H1 (cell line): Measurements from ENCODE around the gene IMP3.

Source experiments
- BACH1 ChIP-seq: IDR thresholded peaks from 2 replicates; pipeline ENCODE4 v1.6.1; 2012; ENCODE audit warnings: low read length, improper control_type of control experiment
- CEBPB ChIP-seq: IDR thresholded peaks from 2 replicates; pipeline ENCODE4 v1.6.1; 2012; ENCODE audit warnings: low read depth, low read length
- CHD2 ChIP-seq: IDR thresholded peaks from 2 replicates; pipeline ENCODE4 v1.6.1; 2012; ENCODE audit warnings: low read length, improper control_type of control experiment
- CTCF ChIP-seq, 3 experiments: IDR thresholded peaks; 1 replicate in 2 of 3; 2 replicates in 1 of 3; pipeline versions ENCODE4 v1.5.1 to v1.6.1; 2011; ENCODE audit warnings: low read length in 3 of 3, mild to moderate bottlenecking in 3 of 3, inconsistent platforms in 2 of 3, low read depth in 1 of 3, moderate library complexity in 1 of 3; ENCODE audit not compliant: insufficient read depth in 1 of 3; ENCODE audit errors: control extremely low read depth in 1 of 3
- EZH2 ChIP-seq: fragments of 200-600 bp; sonication (generic); IDR thresholded peaks from 2 replicates; pipeline ENCODE4 v1.7.1; 2012; ENCODE audit warnings: low read depth, mild to moderate bottlenecking, moderate library complexity, low read length, inconsistent platforms; ENCODE audit not compliant: severe bottlenecking
- JUN ChIP-seq: IDR thresholded peaks from 2 replicates; pipeline ENCODE4 v1.6.1; 2011; ENCODE audit warnings: low read depth, mild to moderate bottlenecking, improper control_type of control experiment, low read length
- MAFK ChIP-seq: IDR thresholded peaks from 2 replicates; pipeline ENCODE4 v1.6.1; 2012; ENCODE audit warnings: low read depth, mild to moderate bottlenecking, improper control_type of control experiment, low read length
- POLR2A ChIP-seq, 2 experiments: IDR thresholded peaks; 1 replicate in 1 of 2; 2 replicates in 1 of 2; pipeline ENCODE4 v1.6.1; 2011; ENCODE audit warnings: low read depth in 2 of 2, low read length in 2 of 2, mild to moderate bottlenecking in 2 of 2; ENCODE audit errors: control extremely low read depth in 1 of 2
- POLR2AphosphoS5 ChIP-seq: IDR thresholded peaks from 2 replicates; pipeline ENCODE4 v1.6.1; 2011; ENCODE audit warnings: low read depth, low read length
- RBBP5 ChIP-seq: IDR thresholded peaks from 2 replicates; pipeline ENCODE4 v1.7.1; 2012; ENCODE audit warnings: low read depth, mild to moderate bottlenecking, inconsistent platforms, low read length, moderate library complexity, borderline replicate concordance
- SRF ChIP-seq: IDR thresholded peaks from 2 replicates; pipeline ENCODE4 v1.6.1; 2011; ENCODE audit warnings: mild to moderate bottlenecking, low read depth, low read length, moderate library complexity
- USF2 ChIP-seq: IDR thresholded peaks from 2 replicates; pipeline ENCODE4 v1.6.1; 2011; ENCODE audit warnings: low read length, improper control_type of control experiment
- YY1 ChIP-seq: IDR thresholded peaks from 2 replicates; pipeline ENCODE4 v1.6.1; 2011; ENCODE audit warnings: low read depth, mild to moderate bottlenecking, low read length
- ZNF274 ChIP-seq: IDR thresholded peaks from 2 replicates; pipeline ENCODE4 v1.7.0; 2012; ENCODE audit warnings: low read length, borderline replicate concordance; ENCODE audit errors: extremely low read depth

GRCh38 chr15:75671730-75672602 lies 31.9 kb upstream of the IMP3 start:
- no peak for TF ChIP-seq CTCF (IDR thresholded peaks at IDR 0.05; ENCODE audit: control extremely low read depth in 1 of 3, insufficient read depth in 1 of 3, low read depth in 1 of 3, low read length in 3 of 3)
- TF ChIP-seq JUN: no peak
- no peak for TF ChIP-seq RBBP5
- no peak for TF ChIP-seq CHD2
- TF ChIP-seq USF2: no peak
- no peak for TF ChIP-seq POLR2AphosphoS5
- no peak for TF ChIP-seq BACH1
- no peak for TF ChIP-seq YY1
- no peak for TF ChIP-seq POLR2A (IDR thresholded peaks at IDR 0.05; ENCODE audit: control extremely low read depth in 1 of 2, low read depth in 2 of 2, low read length in 2 of 2)
- no peak for TF ChIP-seq SRF
- peak; percentile 74; the same call in 1 of the 2 replicates for TF ChIP-seq MAFK
- no peak for TF ChIP-seq ZNF274
- no peak for TF ChIP-seq EZH2
- TF ChIP-seq CEBPB: no peak
